Measurements from ENCODE around the gene ZNF684.

GRCh38 chr1:40532844-40533424, 1.5 kb downstream of the ZNF684 start:
- no peak for TF ChIP-seq POLR2A (IDR thresholded peaks at IDR 0.05)
- TF ChIP-seq CTCF (IDR thresholded peaks at IDR 0.05): peak in 5 of 7 experiments; percentile 33 to 43 (median 43)
